Measurements from ENCODE around the gene TNFRSF4.
"Not testable (repeated sequence)": the region's sequence is repeated elsewhere in the genome, so short reads cannot be mapped to it uniquely, and the experiment has no call there.

The TNFRSF4 gene

DNA sequence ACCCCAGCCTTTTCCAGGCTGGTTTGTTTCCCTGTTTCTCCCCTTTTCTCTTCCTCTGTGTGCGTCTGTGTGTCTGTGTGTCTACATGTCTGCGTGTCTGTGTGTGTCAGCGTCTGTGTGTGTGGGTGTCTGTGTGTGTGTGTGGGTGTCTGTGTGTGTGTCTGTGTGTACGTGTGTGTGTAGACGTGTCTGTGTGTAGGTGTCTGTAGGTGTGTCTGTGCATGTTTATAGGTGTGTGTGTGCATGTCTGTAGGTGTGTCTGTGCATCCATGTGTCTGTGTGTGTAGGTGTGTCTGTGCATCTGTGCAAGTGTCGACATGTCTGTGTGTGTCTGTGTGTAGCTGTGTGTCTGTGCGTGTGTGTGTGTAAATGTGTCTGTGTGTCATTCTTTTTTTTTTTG is 37.0 kb downstream of the TNFRSF4 start:
- TF ChIP-seq YY1 (IDR thresholded peaks at IDR 0.05; ENCODE audit: insufficient read depth, insufficient read length) (no peak), ZNF274 (IDR thresholded peaks at IDR 0.05; ENCODE audit: low read depth, low read length) (no peak), SUZ12 (IDR thresholded peaks at IDR 0.05; ENCODE audit: extremely low read depth, insufficient read depth, insufficient read length) (no peak)
- Histone ChIP-seq H3K36me3 (ENCODE audit: insufficient read depth, insufficient read length, low read length) (no peaks in the 10 kb centered on the region), H3K9ac (ENCODE audit: insufficient read length, low read depth) (no peak overlapping the region), H3K9me3 (ENCODE audit: insufficient read depth, low read length) (no peaks in the 10 kb centered on the region), H3K4me1 (ENCODE audit: insufficient read depth, insufficient read length) (peaks cover 6% of the 10 kb centered on the region), H3K4me3 (ENCODE audit: insufficient read length, low read depth) (no peak overlapping the region), H3K27me3 (ENCODE audit: insufficient read depth, insufficient read length) (peaks cover 10% of the 10 kb centered on the region)
- no peak for DNase-seq (ENCODE audit: low read depth, low spot score)

DNA sequence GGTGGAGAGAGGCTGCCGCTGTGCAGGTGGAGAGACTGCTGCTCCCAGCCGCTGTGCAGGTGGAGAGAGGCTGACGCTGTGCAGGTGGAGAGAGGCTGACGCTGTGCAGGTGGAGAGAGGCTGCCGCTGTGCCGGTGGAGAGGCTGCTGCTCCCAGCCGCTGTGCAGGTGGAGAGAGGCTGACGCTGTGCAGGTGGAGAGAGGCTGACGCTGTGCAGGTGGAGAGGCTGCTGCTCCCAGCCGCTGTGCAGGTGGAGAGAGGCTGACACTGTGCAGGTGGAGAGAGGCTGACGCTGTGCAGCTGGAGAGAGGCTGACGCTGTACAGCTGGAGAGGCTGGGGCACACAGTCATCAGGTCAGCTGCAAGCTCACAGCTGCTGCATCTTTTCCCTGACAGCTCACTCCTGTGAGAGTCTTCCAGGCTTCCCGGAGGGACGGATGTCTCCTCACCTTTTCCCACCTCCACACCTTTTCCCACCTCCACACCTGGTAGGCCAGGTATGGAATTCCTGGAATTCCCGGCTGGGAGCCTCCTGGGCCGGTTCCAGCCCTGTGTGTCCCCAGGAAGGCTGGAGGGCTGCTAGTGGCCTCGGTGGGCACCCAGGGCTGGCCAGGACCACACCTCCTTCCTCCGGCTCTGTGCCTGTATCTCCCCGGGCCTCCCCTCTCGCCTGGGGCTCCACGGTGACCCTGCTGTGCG is 37.7 kb downstream of the TNFRSF4 start:
- not testable (repeated sequence) for H3K36me3 ChIP-seq (ENCODE audit: insufficient read depth, insufficient read length, low read length); DNase-seq (ENCODE audit: low read depth, low spot score); H3K9me3 ChIP-seq (ENCODE audit: insufficient read depth, low read length); H3K27me3 ChIP-seq (ENCODE audit: insufficient read depth, insufficient read length); H3K4me3 ChIP-seq (ENCODE audit: insufficient read length, low read depth); H3K4me1 ChIP-seq (ENCODE audit: insufficient read depth, insufficient read length); H3K9ac ChIP-seq (ENCODE audit: insufficient read length, low read depth)

DNA sequence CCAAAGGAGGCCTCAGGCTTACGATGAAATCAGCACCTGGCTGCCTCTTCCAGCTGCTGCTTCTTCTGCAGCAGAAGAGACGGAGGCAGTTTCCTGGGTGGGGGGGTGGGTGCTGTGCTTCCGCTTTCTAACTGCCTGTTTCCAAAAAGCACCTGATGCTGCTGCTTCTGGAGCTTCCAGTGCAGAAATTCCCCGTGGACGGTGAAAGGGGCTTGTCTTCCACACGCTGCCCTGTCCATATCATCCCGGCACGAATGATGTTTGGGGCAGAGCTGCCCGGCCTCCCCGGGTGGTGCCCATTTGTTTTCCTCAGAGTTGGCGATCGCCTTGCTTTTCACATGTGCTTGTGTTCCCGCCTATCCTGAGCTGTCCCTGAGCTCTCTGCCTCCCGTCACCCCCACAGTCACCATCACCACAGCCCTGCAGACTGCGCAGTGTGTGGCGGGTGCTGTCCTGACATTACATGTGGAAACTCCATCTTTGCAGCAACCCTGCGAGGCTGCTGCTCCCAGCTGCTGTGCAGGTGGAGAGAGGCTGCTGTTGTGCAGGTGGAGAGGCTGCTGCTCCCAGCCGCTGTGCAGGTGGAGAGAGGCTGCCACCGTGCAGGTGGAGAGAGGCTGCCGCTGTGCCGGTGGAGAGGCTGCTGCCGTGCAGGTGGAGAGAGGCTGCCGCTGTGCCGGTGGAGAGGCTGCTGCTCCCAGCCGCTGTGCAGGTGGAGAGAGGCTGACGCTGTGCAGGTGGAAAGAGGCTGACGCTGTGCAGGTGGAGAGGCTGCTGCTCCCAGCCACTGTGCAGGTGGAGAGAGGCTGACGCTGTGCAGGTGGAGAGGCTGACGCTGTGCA is 38.5 kb downstream of the TNFRSF4 start:
- no peak for TF ChIP-seq ZNF274 (IDR thresholded peaks at IDR 0.05; ENCODE audit: low read depth, low read length)
- no peak for TF ChIP-seq YY1 (IDR thresholded peaks at IDR 0.05; ENCODE audit: insufficient read depth, insufficient read length)
- TF ChIP-seq SUZ12 (IDR thresholded peaks at IDR 0.05; ENCODE audit: extremely low read depth, insufficient read depth, insufficient read length): no peak
- Histone ChIP-seq H3K36me3 (ENCODE audit: insufficient read depth, insufficient read length, low read length) (no peaks in the 10 kb centered on the region), H3K4me3 (ENCODE audit: insufficient read length, low read depth) (no peak overlapping the region), H3K4me1 (ENCODE audit: insufficient read depth, insufficient read length) (peaks cover 7% of the 10 kb centered on the region), H3K9me3 (ENCODE audit: insufficient read depth, low read length) (no peaks in the 10 kb centered on the region), H3K9ac (ENCODE audit: insufficient read length, low read depth) (no peak overlapping the region), H3K27me3 (ENCODE audit: insufficient read depth, insufficient read length) (peaks cover 10% of the 10 kb centered on the region)
- no peak for DNase-seq (ENCODE audit: low read depth, low spot score)

DNA sequence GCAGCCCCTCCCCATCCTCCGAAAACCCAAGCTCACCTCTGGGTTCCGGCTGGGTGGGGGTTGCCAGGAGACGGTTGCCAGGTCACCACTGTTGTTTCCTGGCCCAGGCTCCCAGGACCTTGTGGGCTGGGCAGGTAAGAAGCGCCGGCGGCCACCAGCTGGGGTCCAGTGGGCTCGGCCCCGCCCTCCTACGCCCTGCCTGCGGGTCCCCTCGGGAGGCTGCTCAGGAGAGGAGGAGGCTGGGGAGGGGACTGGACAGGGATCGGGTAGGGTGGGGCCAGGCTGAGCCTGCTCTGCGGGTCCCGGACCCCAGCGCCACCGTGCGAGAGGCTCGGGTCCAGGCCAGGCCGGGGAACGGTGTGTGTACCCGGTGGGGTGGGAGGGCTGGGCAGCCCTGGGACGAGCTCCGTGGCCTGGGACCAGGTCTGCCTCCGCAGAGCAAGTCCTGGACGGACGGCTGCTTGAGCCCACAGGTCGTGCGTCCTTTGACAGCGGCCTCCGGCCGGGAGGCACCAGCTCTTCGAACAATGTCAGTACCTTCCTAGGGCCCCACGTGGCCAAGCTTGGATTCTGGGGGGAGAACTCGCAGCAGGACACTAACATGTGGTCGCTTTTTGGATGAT is 40.0 kb downstream of the TNFRSF4 start, which contains the start of gene TTLL10:
TSS of gene TTLL10 (plus strand) at position 88 of the 623 bp plus-strand sequence. CDS start 5,336 bp downstream, outside the sequence.
- TF ChIP-seq ZNF274 (IDR thresholded peaks at IDR 0.05; ENCODE audit: low read depth, low read length) (no peak), SUZ12 (IDR thresholded peaks at IDR 0.05; ENCODE audit: extremely low read depth, insufficient read depth, insufficient read length) (no peak), YY1 (IDR thresholded peaks at IDR 0.05; ENCODE audit: insufficient read depth, insufficient read length) (no peak)
- H3K27me3 ChIP-seq (ENCODE audit: insufficient read depth, insufficient read length): peaks cover 10% of the 10 kb centered on the region
- H3K4me3 ChIP-seq (ENCODE audit: insufficient read length, low read depth): no peak within 1 kb of the TSS
- no peak for DNase-seq (ENCODE audit: low read depth, low spot score)
- no peak within 1 kb of the TSS for H3K9ac ChIP-seq (ENCODE audit: insufficient read length, low read depth)
- peaks cover 15% of the 10 kb centered on the region for H3K4me1 ChIP-seq (ENCODE audit: insufficient read depth, insufficient read length)
- no peaks in the 10 kb centered on the region for H3K9me3 ChIP-seq (ENCODE audit: insufficient read depth, low read length)
- H3K36me3 ChIP-seq (ENCODE audit: insufficient read depth, insufficient read length, low read length): no peaks in the 10 kb centered on the region

DNA sequence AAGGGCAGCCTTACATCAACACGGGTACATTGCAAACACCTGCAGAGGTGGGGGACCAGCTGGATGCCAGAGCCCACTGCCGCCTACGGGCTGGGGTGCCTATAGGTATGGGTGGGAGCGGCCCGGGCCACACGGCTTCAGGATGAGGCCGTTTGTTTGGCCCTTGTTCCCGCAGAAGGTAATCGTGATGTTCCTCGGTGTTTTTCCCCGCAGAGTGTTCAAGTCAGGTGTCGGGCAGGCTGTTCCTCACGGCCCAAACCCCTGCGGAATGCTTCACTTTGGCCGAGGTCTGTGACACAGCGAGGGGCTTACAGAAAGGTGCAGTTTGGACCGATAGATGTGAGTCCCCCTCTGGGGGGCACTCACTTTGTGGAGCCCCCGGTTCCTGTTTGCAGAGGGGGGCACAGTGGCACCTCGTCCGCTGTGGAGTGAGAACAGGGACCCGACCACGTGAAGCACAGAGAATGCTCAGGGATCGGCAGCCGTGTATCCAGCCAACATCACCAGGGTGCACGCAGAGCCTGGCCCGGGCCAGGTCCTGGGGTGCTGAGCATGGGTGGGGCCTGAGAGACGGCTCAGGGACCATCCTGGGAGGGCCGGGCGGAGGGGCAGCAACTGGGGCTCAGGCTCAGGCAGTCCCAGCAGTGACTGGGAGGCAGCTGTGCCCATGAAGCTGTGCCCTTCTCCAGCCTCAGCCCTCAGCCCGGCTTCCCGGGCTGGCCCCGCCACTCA is 40.7 kb downstream of the TNFRSF4 start:
- Histone ChIP-seq H3K9me3 (ENCODE audit: insufficient read depth, low read length) (no peaks in the 10 kb centered on the region), H3K4me3 (ENCODE audit: insufficient read length, low read depth) (no peak overlapping the region), H3K27me3 (ENCODE audit: insufficient read depth, insufficient read length) (peaks cover 10% of the 10 kb centered on the region), H3K9ac (ENCODE audit: insufficient read length, low read depth) (no peak overlapping the region), H3K36me3 (ENCODE audit: insufficient read depth, insufficient read length, low read length) (no peaks in the 10 kb centered on the region), H3K4me1 (ENCODE audit: insufficient read depth, insufficient read length) (peaks cover 15% of the 10 kb centered on the region)
- TF ChIP-seq YY1 (IDR thresholded peaks at IDR 0.05; ENCODE audit: insufficient read depth, insufficient read length) (no peak), SUZ12 (IDR thresholded peaks at IDR 0.05; ENCODE audit: extremely low read depth, insufficient read depth, insufficient read length) (no peak), ZNF274 (IDR thresholded peaks at IDR 0.05; ENCODE audit: low read depth, low read length) (no peak)
- DNase-seq (ENCODE audit: low read depth, low spot score): no peak

DNA sequence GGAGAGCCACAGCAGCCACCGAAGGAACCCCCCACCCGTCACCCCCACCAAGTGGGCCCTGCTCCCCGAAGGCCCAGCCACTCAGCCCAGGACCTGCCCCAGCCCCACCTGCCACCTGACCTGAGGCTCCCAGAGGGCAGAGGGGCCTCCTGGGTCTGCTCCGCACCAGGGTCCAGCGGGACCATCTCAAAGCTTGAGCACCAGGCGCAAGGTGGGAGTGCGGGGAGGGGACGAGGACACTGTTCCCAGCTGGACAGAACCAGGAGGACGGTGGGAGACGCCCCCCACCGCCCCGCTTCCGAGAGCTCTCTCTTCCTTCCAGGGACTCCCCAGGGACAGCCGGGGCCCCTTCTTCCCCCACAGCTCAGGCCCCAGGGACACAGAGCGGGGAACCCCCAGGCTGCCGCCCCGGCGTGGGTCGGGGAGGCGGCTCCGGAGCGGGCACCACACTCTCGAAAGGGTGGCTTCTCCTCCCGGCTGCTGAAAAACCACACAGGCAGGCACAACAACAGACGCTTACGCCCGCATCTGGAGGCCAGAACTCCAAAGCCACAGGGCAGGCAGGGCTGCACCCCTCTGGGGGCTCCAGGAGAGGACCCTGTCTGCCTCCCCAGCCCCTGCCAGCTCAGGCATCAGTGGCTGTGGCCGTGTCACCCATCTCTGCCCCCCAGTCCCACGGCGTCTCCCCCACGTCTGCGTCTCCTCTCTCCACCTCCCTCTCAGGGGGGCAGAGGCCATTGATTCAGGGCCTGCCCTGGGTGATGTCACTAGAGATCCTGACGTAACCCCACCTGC is 42.2 kb downstream of the TNFRSF4 start:
- H3K4me1 ChIP-seq (ENCODE audit: insufficient read depth, insufficient read length): peaks cover 13% of the 10 kb centered on the region
- TF ChIP-seq ZNF274 (IDR thresholded peaks at IDR 0.05; ENCODE audit: low read depth, low read length): no peak
- TF ChIP-seq YY1 (IDR thresholded peaks at IDR 0.05; ENCODE audit: insufficient read depth, insufficient read length): no peak
- TF ChIP-seq SUZ12 (IDR thresholded peaks at IDR 0.05; ENCODE audit: extremely low read depth, insufficient read depth, insufficient read length): no peak
- DNase-seq (ENCODE audit: low read depth, low spot score): no peak

More for the DNA sequence above, 42.2 kb downstream of the TNFRSF4 start:
- Histone ChIP-seq H3K27me3 (ENCODE audit: insufficient read depth, insufficient read length) (peaks cover 10% of the 10 kb centered on the region), H3K36me3 (ENCODE audit: insufficient read depth, insufficient read length, low read length) (no peaks in the 10 kb centered on the region), H3K4me3 (ENCODE audit: insufficient read length, low read depth) (no peak overlapping the region), H3K9ac (ENCODE audit: insufficient read length, low read depth) (no peak overlapping the region), H3K9me3 (ENCODE audit: insufficient read depth, low read length) (no peaks in the 10 kb centered on the region)
